ENCODE data around the gene IL1RAPL1. TPM values are rescaled to one million over a fixed set of nuclear protein-coding genes. Genes with fewer than 3 reads are reported as not detected.

IL1RAPL1 gene
- total RNA-seq, 1 donor from 2014 or later = not detected

- FAIRE-seq = no peak
- TF ChIP-seq CTCF (IDR thresholded peaks at IDR 0.05; ENCODE audit: insufficient read depth, low read length, severe bottlenecking) = no peak
- DNase-seq (ENCODE audit: low read depth) = no peak
- Histone ChIP-seq H3K36me3 (ENCODE audit: control insufficient read depth, insufficient read depth, low read length) (no peaks in the 10 kb centered on the region), H3K4me3 (ENCODE audit: low read depth, low read length) (no peak overlapping the region), H3K27me3 (ENCODE audit: control insufficient read depth, insufficient read depth, low read length) (no peaks in the 10 kb centered on the region)
Measured at GRCh38 chrX:28585767-28586166, 1.5 kb upstream of the IL1RAPL1 start.

DNA sequence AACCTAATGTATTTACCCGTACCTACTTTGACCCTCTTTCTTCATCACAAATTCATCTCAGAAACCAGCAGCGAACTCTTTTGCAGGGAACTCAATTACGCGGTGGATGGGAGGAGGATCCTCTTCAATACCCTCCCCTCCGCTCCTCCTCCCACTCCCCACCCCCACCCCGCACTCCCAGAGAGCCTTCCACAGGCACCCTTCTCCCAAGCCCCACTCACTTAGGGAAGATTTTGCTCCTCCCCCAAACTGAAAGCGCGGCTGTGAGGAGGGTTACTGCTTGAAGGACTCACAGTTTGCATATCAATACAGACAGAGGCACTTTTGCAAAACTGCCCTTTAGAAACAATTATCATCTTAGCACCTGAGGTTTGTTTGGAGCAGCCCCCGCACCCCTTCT, 960 bp upstream of the IL1RAPL1 start:
- no peak for TF ChIP-seq CTCF (IDR thresholded peaks at IDR 0.05; ENCODE audit: insufficient read depth, low read length, severe bottlenecking)
- DNase-seq (ENCODE audit: low read depth) = no peak
- Histone ChIP-seq H3K4me3 (ENCODE audit: low read depth, low read length) (no peak overlapping the region), H3K27me3 (ENCODE audit: control insufficient read depth, insufficient read depth, low read length) (no peaks in the 10 kb centered on the region), H3K36me3 (ENCODE audit: control insufficient read depth, insufficient read depth, low read length) (no peaks in the 10 kb centered on the region)
- FAIRE-seq = no peak

DNA sequence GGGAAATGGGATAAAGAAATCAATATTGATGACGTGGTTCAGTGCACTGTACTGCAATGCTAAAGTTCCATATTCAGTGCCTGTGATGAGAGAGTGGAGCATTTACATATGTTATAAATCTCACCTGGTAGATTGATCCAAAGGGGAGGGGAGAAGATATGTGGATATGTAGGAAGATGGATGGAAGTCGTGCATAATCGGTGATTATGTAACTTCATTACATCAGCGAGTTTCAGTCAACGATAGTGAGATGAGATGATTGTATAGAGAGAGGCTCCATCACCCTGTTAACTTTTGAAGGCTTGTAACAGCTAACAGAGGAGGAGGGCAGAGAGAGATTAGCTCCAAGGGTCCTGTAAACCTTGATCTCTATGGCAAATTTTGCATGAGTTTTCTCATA, 1.8 kb downstream of the IL1RAPL1 start:
- no peak for TF ChIP-seq CTCF (IDR thresholded peaks at IDR 0.05; ENCODE audit: insufficient read depth, low read length, severe bottlenecking)
- DNase-seq (ENCODE audit: low read depth) = no peak
- Histone ChIP-seq H3K27me3 (ENCODE audit: control insufficient read depth, insufficient read depth, low read length) (no peaks in the 10 kb centered on the region), H3K4me3 (ENCODE audit: low read depth, low read length) (no peak overlapping the region), H3K36me3 (ENCODE audit: control insufficient read depth, insufficient read depth, low read length) (no peaks in the 10 kb centered on the region)
- no peak for FAIRE-seq

- no peak for DNase-seq (ENCODE audit: low read depth)
- TF ChIP-seq CTCF (IDR thresholded peaks at IDR 0.05; ENCODE audit: insufficient read depth, low read length, severe bottlenecking) = no peak
- Histone ChIP-seq H3K4me3 (ENCODE audit: low read depth, low read length) (no peak overlapping the region), H3K27me3 (ENCODE audit: control insufficient read depth, insufficient read depth, low read length) (no peaks in the 10 kb centered on the region), H3K36me3 (ENCODE audit: control insufficient read depth, insufficient read depth, low read length) (no peaks in the 10 kb centered on the region)
- no peak for FAIRE-seq
Measured at GRCh38 chrX:28590396-28590795, 3.1 kb downstream of the IL1RAPL1 start.

GRCh38 chrX:28591542-28591941, 4.3 kb downstream of the IL1RAPL1 start:
- Histone ChIP-seq H3K4me3 (ENCODE audit: low read depth, low read length) (no peak overlapping the region), H3K36me3 (ENCODE audit: control insufficient read depth, insufficient read depth, low read length) (no peaks in the 10 kb centered on the region), H3K27me3 (ENCODE audit: control insufficient read depth, insufficient read depth, low read length) (no peaks in the 10 kb centered on the region)
- FAIRE-seq = no peak
- DNase-seq (ENCODE audit: low read depth) = no peak
- TF ChIP-seq CTCF (IDR thresholded peaks at IDR 0.05; ENCODE audit: insufficient read depth, low read length, severe bottlenecking) = no peak

GRCh38 chrX:28595346-28595745, 8.1 kb downstream of the IL1RAPL1 start:
- DNase-seq (ENCODE audit: low read depth) (no peak), FAIRE-seq (no peak)
- no peaks in the 10 kb centered on the region for H3K36me3 ChIP-seq (ENCODE audit: control insufficient read depth, insufficient read depth, low read length)

More at GRCh38 chrX:28595346-28595745, 8.1 kb downstream of the IL1RAPL1 start:
- Histone ChIP-seq H3K4me3 (ENCODE audit: low read depth, low read length) (no peak overlapping the region), H3K27me3 (ENCODE audit: control insufficient read depth, insufficient read depth, low read length) (no peaks in the 10 kb centered on the region)
- no peak for TF ChIP-seq CTCF (IDR thresholded peaks at IDR 0.05; ENCODE audit: insufficient read depth, low read length, severe bottlenecking)

All from bronchial epithelial cell (primary cell).